Uterus (tissue), 2 donors: Measurements from ENCODE around the gene ARFGEF2.

Experiments used
- POLR2A ChIP-seq, 2 donors: fragments of 450-650 bp; IDR thresholded peaks; one replicate each; pipeline ENCODE4 v1.6.1; 2016; ENCODE audit warnings: antibody characterized with exemption in 2 of 2, mild to moderate bottlenecking in 1 of 2, moderate library complexity in 1 of 2
- TF ChIP-seq, protein P1 (sequence below), 4 experiments: fragments of 200-600 bp in 2 of 4; fragments of 450-650 bp in 2 of 4; sonication (generic) in 2 of 4; IDR thresholded peaks; one replicate each; pipeline ENCODE4 v1.5.1; 2016 to 2019; ENCODE audit warnings: antibody characterized with exemption in 4 of 4, mild to moderate bottlenecking in 2 of 4, moderate library complexity in 1 of 4

DNA sequence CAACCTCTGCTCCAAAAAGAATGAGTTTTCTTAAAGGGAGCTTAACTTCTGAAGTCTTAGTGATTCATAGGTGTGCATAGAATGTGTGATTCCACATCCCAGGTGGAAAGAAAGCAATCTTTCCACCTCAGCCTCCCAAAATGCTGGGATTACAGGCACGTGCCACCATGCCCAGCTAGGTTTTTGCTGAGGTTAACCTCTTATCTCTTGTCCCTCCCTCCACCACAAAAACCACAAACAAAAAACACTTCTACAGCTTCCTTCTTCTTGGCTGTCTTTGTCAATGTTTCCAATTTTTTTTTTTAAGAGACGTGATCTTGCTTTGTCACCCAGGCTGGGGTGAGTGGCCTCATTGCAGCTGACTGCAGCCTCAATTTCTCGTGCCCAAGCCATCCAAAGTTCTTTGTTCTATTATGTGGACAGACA is 116.5 kb downstream of the ARFGEF2 start:
- TF ChIP-seq, protein P1, sequence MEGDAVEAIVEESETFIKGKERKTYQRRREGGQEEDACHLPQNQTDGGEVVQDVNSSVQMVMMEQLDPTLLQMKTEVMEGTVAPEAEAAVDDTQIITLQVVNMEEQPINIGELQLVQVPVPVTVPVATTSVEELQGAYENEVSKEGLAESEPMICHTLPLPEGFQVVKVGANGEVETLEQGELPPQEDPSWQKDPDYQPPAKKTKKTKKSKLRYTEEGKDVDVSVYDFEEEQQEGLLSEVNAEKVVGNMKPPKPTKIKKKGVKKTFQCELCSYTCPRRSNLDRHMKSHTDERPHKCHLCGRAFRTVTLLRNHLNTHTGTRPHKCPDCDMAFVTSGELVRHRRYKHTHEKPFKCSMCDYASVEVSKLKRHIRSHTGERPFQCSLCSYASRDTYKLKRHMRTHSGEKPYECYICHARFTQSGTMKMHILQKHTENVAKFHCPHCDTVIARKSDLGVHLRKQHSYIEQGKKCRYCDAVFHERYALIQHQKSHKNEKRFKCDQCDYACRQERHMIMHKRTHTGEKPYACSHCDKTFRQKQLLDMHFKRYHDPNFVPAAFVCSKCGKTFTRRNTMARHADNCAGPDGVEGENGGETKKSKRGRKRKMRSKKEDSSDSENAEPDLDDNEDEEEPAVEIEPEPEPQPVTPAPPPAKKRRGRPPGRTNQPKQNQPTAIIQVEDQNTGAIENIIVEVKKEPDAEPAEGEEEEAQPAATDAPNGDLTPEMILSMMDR (IDR thresholded peaks at IDR 0.05): no peak
- no peak for TF ChIP-seq POLR2A (IDR thresholded peaks at IDR 0.05)
